Activated CD4-positive, alpha-beta T cell treated with anti-CD3 and anti-CD28 coated beads, Interleukin-2, amount 50 U/mL, for 4 hours (primary cell): ENCODE data around the gene EGLN1.
"Not testable (repeated sequence)": the region's sequence is repeated elsewhere in the genome, so short reads cannot be mapped to it uniquely, and the experiment has no call there.

Experiments used
- DNase-seq, 2 experiments: peaks; one replicate each; pipeline ENCODE4 v3.0.0-alpha.2; 2020

EGLN1 gene

DNA sequence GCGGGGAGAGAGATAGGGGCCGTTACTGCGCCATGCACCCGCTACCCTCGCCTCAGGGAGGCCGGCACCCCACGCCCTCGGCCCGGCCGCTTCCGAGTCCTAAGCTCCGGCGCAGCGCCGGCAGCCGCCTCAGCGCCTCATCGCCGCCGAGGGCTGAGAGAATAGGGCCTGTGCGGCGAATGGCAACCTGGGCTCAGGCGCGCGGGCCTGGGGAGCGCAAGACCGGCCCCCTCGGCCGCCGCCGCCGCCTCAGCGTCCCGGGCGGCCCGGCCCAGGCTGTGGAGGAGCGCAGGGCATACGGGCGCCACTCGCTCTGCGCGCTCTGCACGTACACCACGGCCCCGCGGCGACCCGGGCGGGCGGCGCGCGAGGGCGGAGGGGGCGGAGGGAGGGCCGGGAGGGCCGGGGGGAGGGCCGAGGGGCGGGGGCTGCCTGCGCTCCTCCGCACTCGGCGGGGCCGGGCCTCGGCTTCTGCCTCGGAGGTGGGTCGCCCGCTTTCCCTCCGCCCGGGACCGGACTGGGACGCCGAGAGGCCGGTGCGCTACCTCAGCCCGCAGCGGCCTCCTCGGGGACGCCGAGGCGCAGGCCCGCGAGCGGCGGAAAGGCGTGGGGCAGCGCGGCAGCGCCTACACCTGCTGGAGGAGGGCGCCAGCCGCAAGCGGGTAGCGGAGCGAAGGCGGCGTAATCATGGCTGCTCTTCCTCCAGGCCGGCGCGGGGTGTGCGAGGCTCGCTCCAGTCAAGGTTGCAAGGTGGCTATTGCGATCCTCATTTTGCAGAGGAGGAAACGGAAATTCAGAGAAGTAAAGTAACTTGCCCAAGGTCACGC, at the start of gene EGLN1:
Gene EGLN1 (minus strand): TSS at position 317 of the 827 bp plus-strand sequence. CDS start 399 bp downstream, outside the sequence.
- DNase-seq: peak; percentile 74 to 77

DNA sequence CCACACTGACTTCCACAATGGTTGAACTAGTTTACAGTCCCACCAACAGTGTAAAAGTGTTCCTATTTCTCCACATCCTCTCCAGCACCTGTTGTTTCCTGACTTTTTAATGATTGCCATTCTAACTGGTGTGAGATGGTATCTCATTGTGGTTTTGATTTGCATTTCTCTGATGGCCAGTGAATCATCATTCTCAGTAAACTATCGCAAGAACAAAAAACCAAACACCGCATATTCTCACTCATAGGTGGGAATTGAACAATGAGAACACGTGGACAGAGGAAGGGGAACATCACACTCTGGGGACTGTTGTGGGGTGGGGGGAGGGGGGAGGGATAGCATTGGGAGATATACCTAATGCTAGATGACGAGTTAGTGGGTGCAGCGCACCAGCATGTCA, 49.4 kb upstream of the EGLN1 start:
- not testable (repeated sequence) for DNase-seq

DNA sequence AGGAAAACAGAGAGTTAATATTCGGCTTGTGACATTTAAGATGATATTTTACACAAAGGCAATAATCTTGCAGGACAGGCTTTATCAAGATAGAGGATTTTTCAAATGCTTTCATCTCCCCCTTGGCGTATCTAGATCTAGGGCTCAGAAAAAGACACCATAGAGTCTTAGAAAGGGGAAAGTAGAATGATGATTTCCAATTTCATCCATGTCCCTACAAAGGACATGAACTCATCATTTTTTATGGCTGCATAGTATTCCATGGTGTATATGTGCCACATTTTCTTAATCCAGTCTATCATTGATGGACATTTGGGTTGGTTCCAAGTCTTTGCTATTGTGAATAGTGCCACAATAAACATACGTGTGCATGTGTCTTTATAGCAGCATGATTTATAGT, 48.9 kb upstream of the EGLN1 start:
- DNase-seq: not testable (repeated sequence)

DNA sequence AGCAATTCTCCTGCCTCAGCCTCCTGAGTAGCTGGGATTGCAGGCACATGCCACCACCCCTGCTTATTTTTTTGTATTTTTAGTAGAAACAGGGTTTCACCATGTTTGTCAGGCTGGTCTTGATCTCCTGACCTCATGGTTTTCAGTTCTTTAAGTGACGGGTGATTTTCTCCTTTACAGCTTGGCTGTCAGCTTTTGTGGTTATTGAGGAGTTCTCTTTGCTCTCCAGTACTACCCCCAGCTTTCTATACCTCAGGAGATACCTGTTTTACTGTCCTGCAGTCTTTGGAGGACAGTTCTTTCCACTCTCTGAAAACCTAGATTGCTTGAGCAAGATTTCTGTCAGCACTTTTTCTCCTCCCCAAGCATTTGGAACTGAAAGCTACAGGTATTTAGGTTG, 45.9 kb upstream of the EGLN1 start:
- no peak for DNase-seq

DNA sequence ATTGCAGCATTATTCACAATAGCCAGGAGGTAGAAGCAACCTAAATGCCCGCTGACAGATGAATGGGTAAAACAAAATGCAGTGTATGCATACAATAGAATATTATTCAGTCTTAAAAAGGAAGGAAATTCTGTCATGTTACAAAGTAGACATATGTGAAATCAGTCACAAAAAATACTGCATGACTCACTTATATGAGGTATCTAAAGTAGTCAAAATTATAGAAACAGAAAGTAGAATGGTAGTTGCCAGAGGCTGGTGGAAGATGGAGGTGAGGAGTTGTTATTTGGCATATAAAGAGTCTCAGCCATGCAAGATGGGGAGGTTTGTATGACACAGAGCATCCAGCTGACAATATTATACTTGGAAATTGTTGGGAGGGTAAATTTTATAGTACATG, 43.0 kb upstream of the EGLN1 start:
- DNase-seq: no peak

DNA sequence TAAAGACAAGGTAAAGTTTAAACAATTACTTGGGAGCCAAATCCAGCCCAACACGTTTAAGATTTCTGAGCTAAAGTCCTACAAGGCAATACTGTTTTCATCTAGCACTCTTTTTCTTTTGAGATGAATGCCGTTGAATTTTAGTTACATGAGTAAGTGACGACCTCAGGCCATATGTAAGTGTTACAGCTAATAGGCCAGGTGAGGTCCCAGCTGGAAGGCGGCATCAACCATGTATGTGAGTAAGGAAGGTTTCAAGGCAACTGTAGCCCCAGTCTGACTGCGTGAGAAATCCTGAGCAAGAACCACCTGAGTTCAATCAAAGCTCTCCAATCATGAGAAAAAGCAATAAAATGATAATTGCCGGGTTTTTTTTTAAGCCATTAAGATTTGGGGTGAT, 41.5 kb upstream of the EGLN1 start:
- DNase-seq: no peak

DNA sequence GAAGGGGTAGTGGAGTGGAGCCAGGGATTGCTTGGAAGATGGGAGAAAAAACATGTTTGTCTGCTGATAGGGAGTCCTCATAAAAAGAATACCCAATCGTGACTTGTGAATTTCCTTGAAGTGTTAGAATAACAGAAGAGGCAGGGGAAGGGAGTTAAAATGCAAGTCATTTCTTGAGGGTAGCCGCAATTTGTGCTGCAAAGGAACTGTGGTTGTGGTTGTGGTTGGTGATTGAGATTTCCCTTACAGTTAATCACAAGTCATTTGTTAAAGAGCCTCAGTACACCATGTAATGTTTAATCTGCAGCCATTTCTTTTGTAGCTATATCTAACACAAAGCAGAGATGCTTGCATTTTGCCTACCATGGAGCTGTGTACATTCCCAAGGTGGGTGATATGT, 38.5 kb upstream of the EGLN1 start:
- DNase-seq: peak; percentile 9 to 29

DNA sequence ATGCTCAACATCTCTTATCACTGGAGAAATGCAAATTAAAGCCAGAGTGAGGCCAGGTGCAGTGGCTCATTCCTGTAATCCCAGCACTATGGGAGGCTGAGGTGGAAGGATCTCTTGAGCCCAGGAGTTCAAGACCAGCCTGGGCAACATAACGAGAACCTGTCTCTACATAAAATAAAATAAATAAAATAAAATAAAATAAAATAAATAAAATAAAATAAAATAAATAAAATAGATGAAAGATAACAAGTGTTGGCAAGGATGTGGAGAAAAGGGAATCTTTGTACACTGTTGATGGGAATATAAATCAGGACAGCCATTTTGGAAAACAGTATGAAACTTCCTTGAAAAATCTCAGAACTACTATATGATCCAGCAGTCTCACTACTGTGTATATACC, 37.4 kb upstream of the EGLN1 start:
- not testable (repeated sequence) for DNase-seq

DNA sequence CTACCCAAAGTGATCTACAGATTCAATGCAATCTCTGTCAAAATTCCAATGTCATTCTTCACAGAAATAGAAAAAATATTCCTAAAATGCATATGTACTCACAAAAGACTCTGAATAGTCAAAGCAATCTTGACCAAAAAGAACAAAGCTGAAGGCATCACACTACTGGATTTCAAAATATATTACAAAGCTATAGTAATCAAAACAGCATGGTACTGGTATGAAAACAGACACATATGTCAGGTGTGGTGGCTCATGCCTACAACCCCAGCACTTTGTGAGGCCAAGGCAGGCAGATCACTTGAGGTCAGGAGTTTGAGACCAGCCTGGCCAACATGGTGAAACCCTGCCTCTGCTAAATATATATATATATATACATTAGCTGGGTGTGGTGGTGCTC, 35.9 kb upstream of the EGLN1 start:
- not testable (repeated sequence) for DNase-seq

DNA sequence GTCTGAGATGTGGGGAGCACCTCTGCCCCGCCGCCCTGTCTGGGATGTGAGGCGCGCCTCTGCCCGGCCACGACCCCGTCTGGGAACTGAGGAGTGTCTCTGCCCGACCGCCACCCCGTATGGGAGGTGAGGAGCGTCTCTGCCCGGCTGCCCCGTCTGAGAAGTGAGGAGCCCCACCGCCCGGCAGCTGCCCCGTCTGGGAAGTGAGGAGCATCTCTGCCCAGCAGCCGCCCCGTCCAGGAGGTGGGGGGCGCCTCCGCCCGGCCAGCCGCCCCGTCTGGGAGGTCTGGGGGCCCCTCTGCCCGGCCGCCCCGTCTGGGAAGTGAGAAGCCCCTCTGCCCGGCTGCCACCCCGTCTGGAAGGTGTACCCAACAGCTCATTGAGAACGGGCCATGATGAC, 32.0 kb upstream of the EGLN1 start:
- DNase-seq: not testable (repeated sequence)

DNA sequence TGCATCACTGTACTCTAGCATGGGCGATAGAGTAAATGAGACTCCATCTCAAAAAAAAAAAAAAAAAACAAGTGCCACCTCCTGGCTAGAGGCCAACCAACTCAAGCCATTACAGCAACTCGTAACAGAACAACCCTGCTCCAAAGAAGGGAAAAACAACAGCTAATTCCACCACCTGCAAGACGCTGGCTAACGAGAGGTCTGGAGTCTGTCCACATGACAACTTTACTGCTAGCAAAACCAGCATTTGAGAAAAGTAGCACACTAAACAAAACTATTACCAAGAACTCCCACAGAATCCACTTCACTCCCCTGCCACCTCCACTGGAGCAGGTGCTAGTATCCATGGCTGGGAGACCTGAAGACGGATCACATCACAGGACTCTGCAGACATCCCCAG, 24.1 kb upstream of the EGLN1 start:
- no peak for DNase-seq

DNA sequence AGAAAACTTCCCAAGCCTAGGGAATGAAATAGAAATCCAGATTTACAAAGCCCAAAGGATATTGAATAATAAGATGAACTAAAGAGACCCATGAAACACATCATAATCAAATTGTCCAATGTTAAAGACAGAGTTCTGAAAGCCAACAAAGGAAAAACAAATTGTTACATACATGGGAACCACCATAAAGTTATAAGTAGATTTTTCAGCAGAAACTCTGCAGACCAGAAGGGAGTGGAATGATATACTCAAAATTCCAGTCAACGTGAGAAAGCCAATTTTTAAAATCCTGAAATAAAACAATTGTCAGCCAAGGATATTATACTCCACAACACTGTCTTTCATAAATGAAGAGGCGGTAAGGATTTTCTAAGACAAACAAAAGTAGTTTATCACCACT, 22.0 kb upstream of the EGLN1 start:
- DNase-seq: no peak

DNA sequence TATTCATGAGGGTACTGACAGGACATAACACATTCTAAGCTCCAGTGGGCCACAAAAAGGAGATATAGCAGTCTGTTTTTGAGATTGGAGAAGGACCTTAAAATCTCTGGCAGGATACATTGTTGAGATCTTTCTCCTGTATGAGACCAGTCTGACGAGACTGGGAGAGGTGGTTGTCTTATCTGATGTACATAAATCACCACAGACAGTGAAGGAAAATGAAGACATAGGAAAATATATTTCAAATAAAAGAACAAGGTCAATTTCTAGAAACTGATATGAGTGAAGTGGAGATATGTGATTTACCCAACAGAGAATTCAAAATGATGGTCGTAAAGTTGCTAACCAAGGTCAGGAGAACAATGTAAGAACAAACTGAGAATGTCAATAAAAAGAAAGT, 21.3 kb upstream of the EGLN1 start:
- DNase-seq: no peak

DNA sequence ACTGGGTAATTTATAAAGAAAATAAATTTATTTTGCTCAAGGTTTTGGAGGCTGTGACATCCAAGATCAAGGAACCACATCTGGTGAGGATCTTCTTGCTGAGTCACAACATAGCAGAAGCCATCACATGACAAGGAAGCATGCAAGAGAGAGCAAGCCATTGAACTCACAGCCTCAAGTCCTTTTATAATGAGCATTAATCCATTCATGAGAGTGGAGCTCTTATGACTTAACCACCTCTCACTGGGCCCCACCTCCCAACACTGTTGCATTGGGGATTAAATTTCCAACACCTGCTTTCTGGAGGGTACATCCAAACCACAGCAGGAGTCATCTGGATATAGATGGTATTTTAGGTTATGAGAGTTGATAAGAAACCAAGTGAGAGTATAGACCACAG, 20.6 kb upstream of the EGLN1 start:
- DNase-seq: no peak

DNA sequence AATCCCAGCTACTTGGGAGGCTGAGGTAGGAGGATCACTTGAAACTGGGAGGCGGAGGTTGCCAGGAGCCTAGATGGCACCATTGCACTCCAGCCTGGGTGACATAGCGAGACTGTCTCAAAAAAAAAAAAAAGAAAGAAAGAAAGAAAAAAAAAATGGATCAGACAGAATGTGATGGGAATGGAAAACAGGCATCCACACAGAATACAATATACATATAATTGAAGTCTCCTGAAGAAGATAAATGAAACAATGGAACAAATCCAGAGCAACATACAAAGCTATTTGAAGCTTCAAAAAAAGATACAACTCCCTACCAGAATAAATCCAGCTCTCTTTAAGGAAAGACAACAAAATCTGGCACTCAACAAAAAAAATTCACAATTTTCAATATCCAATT, 10.9 kb upstream of the EGLN1 start:
- no peak for DNase-seq

DNA sequence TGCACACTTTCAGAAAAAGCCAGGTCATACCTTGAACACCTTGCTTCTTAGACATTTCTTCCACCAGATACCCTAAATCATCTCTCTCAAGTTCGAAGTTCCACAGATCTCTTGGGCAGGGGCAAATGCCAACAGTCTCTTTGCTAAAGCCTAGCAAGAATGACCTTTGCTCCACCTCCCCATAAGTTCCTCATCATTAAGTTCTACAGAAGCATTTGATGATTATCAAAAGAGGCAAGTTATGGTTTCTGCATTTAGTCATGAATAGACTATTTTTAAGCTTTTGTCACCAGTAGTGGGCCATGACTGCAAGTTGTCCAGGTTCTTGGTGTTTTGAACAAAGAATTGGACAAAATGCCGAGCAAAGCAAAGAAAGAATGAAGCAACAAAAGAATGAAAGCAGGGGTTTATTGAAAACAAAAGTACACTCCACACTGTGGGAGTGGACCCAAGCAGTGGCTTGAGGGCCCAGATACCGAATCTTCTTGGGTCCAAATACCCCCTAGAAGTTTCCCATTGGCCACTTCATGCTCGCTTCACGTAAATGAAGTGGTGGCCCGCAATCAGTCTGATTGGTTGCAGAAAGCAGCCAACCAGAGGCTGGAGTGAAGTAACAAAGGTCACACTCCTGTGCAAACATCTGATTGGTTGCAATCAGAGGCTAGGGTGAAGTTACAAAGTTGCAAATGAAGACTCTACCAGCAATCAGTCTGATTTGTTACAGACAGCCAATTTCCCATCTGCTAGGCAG, 9.8 kb upstream of the EGLN1 start:
- no peak for DNase-seq

DNA sequence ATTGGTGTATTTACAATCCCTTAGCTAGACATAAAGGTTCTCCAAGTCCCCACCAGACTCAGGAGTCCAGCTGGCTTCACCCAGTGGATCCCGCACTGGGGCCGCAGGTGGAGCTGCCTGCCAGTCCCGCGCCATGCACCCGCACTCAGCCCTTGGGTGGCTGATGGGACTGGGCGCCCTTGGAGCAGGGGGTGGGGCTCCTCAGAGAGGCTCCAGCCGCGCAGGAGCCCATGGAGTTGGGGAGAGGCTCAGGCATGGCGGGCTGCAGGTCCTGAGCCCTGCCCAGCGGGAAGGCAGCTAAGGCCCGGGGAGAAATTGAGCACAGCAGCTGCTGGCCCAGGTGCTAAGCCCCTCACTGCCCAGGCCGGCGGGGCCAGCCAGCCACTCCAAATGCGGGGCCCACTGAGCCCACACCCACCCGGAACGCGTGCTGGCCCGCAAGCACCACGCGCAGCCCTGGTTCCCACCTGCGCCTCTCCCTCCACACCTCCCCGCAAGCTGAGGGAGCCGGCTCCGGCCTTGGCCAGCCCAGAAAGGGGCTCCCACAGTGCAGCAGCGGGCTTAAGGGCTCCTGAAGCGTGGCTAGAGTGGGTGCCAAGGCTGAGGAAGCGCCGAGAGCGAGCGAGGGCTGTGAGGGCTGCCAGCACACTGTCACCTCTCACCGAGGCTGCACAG, 8.7 kb upstream of the EGLN1 start:
- DNase-seq: not testable (repeated sequence)

DNA sequence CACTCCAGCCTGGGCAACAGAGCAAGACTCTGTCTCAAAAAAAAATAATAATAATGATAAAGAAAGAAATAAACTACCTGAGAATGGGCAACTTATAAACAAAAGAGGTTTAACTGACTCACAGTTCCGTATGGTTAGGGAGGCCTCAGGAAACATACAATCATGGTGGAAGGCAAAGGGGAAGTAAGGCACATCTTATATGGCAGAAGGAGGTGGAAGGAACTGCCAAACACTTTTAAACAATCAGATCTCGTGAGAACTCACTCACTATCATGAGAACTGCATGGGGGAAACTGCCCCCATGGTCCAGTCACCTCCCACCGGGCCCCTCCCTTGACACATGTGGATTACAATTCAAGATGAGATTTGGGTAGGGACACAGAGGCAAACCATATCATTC, 6.3 kb upstream of the EGLN1 start:
- no peak for DNase-seq

DNA sequence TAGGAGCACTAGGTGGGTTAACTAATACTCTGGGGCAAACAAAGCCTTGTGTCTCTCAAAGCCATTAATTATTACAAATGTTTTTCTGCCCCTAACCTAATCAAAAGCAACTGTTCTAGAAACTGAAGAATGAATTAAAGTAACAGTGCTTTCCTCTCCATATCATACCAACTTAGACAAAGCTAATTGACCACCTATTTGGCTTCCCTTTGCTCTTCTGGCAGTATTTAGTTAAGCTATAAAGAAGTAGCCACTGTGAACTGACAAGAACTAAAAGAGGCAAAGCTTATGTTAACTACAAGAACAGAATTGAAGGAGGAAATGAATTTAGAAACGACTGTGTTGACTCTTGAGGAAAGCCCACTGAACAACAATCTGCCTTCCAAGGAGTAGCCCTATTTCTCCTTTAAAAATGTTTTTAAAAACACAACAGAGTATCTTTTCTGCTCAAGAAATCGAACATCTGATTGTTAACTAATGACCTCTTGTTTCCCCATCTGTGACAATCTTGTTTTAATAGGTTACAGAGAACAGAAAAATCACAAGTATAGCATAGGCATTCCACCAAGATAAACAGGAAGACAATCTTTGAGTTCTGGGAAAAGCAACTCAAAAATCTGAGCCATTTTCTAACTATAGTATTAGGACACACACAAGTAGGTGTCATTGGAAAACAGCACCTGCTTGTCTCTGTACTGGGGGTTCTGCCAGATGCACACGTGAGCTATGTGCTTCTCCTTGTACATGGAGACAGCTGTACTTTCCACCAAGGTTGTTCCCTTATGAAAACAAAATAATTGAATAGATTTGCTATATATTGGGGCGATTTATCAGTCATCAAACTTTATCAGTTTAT, 3.1 kb upstream of the EGLN1 start:
- DNase-seq: no peak

DNA sequence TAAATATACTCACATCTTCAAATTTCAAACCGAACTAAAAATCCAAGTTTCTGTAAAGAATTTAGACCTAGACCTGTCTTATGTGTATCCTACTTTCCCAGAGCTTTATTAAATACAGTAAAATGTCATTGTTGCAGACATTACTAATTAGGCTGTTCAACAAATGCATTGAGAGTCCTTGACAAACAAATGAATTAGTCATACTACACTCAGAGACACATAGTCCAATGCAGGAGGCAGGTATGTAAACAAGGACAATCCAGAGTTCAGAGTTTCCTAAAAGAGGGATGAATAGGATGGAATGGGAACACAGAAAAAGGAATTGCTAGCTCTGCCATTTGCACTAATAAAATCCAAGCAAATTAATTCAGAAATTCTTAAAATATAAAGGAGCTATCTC, 1.6 kb upstream of the EGLN1 start:
- DNase-seq: no peak

DNA sequence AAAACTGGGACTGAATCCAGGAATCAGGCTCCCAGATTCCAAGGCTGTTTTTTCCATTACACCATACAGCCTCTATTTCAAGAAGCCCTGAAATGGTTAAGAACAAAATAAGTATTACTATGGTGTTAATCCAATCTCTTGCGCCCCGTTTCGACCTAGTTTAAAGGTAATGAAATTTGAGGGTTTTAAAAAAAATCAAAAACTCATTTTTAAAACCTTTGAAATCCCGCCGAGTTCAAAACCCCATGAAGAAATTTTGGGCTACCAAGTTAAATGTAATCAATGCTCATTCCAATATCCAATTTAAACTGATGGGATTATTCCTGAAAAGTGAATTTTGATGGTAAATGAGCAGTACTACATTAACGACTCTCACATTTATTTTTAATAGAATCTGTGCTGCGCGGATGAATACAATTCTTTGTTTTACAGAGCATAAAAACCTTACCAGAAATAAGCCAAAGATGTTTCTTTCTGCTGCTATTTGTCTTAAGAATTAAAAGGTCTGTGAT, 767 bp upstream of the EGLN1 start:
- DNase-seq: no peak

DNA sequence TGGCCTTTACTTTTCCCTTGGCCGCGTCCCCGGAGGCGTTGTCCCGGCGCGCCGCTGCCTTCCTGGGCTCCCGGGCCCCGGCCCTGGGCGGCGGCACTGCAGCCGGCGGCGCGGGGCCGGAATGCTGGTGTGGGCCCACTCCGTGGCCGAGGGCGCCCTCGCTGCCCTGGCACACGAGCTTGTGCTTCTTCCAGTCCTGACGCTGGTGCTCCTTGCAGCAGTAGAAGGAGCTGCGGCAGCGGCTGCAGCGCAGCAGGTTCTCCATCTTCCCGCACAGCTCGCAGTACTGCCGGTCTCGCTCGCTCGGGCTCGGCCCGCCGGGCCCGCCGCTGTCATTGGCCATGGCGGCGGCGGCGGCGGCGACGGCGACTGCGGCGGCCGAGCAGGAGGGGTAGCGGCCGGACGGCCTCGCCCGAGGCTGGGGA, 529 bp downstream of the EGLN1 start:
- peak in 1 of 2 experiments; percentile 36 for DNase-seq
